HepG2 (cell line): ENCODE results near the gene SLC9A5. TPM values are rescaled to one million over a fixed set of nuclear protein-coding genes. Genes with fewer than 3 reads are reported as not detected.

Experiments used
- AHR ChIP-seq: IDR thresholded peaks from 2 replicates; pipeline ENCODE4 v1.6.1; 2018; ENCODE audit warnings: missing genetic modification reagents, missing compliant biosample characterization
- ERF ChIP-seq: IDR thresholded peaks from 2 replicates; pipeline ENCODE4 v1.6.1; 2018; ENCODE audit warnings: missing biosample characterization, missing genetic modification reagents
- LCORL ChIP-seq, 2 experiments: fragments of 450-650 bp in 1 of 2; sonication (generic) in 1 of 2; formaldehyde crosslinking in 1 of 2; IDR thresholded peaks; 2 replicates each; pipeline versions ENCODE4 v1.5.0 to v1.6.1; 2017 to 2020; ENCODE audit warnings: antibody characterized with exemption in 1 of 2, missing genetic modification reagents in 1 of 2
- NFATC3 ChIP-seq: sonication (generic); formaldehyde crosslinking; IDR thresholded peaks from 2 replicates; pipeline ENCODE4 v1.5.1; 2020; ENCODE audit warnings: mild to moderate bottlenecking, missing genetic modification reagents
- SMYD3 ChIP-seq: sonication (generic); formaldehyde crosslinking; IDR thresholded peaks from 2 replicates; pipeline ENCODE4 v1.8.1; 2023; ENCODE audit warnings: mild to moderate bottlenecking, missing genetic modification reagents
- ZFP1 ChIP-seq: IDR thresholded peaks from 2 replicates; pipeline ENCODE4 v1.6.1; 2016
- ZNF382 ChIP-seq: sonication (generic); formaldehyde crosslinking; IDR thresholded peaks from 2 replicates; pipeline ENCODE4 v1.5.0; 2020; ENCODE audit warnings: missing genetic modification reagents, mild to moderate bottlenecking, borderline replicate concordance
- ZNF432 ChIP-seq: sonication (generic); formaldehyde crosslinking; IDR thresholded peaks from 2 replicates; pipeline ENCODE4 v1.5.0; 2020; ENCODE audit warnings: missing genetic modification reagents, mild to moderate bottlenecking, borderline replicate concordance
- ZNF558 ChIP-seq: sonication (generic); formaldehyde crosslinking; IDR thresholded peaks from 2 replicates; pipeline ENCODE4 v1.9.0; 2022; ENCODE audit warnings: mild to moderate bottlenecking, missing genetic modification reagents, borderline replicate concordance
- ZNF644 ChIP-seq: IDR thresholded peaks from 2 replicates; pipeline ENCODE4 v1.6.1; 2016; ENCODE audit warnings: low read depth
- ZNF747 ChIP-seq: sonication (generic); formaldehyde crosslinking; IDR thresholded peaks from 2 replicates; pipeline ENCODE4 v1.8.1; 2023; ENCODE audit warnings: missing genetic modification reagents, mild to moderate bottlenecking, borderline replicate concordance
- ZNF773 ChIP-seq: sonication (generic); formaldehyde crosslinking; IDR thresholded peaks from 2 replicates; pipeline ENCODE4 v1.4.0; 2020; ENCODE audit warnings: missing genetic modification reagents, borderline replicate concordance
- ZSCAN29 ChIP-seq: sonication (generic); formaldehyde crosslinking; conservative IDR thresholded peaks from 2 replicates; pipeline ENCODE4 v1.4.0; 2020; ENCODE audit warnings: mild to moderate bottlenecking, missing genetic modification reagents
- polyA plus RNA-seq, 8 experiments: library from polyadenylated mRNA; depleted of rRNA in 3 of 8; stranded (reverse) in 7 of 8; unstranded in 1 of 8; fragments of >200 nt; fragmentation: Illumina TruSeq in 4 of 8; extraction: Trizol in 4 of 8; gene quantifications; 2 replicates each; pipeline versions ENCODE4 v1.2.1 to v1.2.3, GENCODE V29; 2011 to 2016; ENCODE audit warnings: low read depth in 4 of 8, missing spikeins in 1 of 8, mixed read lengths in 1 of 8; ENCODE audit not compliant: insufficient read depth in 1 of 8
- total RNA-seq, 5 experiments: library from RNA; depleted of rRNA; stranded (reverse); fragments of >200 nt; fragmentation: Illumina TruSeq; extraction: Trizol; gene quantifications; 2 replicates each; pipeline ENCODE4 v1.2.3, GENCODE V29; 2016; ENCODE audit warnings: low read depth in 1 of 5
- TF ChIP-seq, protein P1 (sequence below): conservative IDR thresholded peaks from 2 replicates; pipeline ENCODE4 v1.6.1; 2018; ENCODE audit warnings: missing genetic modification reagents
- TF ChIP-seq, protein P2 (sequence below): sonication (generic); formaldehyde crosslinking; IDR thresholded peaks from 2 replicates; pipeline ENCODE4 v1.4.0; 2020; ENCODE audit warnings: mild to moderate bottlenecking, low read depth, missing genetic modification reagents

Gene SLC9A5
- total and polyA plus RNA-seq, 2 of the 13 experiments (the other 11 are each of a cell fraction or from before 2014, with no cell fraction given) = 0.58 to 1.4 TPM

DNA sequence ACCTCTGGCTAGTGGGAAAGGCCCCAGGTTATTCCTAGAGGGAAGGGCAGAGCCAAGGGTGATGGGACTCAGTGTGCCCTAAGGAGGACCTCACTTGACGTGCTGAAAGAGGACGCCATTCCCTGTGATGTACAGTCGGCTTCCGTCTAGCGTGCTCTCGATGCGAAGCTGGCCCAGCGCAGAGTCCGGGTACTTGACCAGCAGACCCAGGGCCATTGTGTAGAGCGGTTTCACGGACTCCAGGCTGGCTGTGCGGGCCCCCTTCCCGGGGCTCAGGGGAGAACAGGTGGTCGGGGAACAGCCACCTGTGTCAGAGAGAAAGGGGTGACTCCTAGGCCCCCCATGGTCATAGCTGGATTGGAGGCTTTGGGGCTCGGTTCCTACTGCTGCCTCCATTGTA lies 50.5 kb downstream of the SLC9A5 start (continued):
- TF ChIP-seq, protein P1, sequence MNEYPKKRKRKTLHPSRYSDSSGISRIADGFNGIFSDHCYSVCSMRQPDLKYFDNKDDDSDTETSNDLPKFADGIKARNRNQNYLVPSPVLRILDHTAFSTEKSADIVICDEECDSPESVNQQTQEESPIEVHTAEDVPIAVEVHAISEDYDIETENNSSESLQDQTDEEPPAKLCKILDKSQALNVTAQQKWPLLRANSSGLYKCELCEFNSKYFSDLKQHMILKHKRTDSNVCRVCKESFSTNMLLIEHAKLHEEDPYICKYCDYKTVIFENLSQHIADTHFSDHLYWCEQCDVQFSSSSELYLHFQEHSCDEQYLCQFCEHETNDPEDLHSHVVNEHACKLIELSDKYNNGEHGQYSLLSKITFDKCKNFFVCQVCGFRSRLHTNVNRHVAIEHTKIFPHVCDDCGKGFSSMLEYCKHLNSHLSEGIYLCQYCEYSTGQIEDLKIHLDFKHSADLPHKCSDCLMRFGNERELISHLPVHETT (CRISPR knock-in tag) = no peak
- TF ChIP-seq, protein P2, sequence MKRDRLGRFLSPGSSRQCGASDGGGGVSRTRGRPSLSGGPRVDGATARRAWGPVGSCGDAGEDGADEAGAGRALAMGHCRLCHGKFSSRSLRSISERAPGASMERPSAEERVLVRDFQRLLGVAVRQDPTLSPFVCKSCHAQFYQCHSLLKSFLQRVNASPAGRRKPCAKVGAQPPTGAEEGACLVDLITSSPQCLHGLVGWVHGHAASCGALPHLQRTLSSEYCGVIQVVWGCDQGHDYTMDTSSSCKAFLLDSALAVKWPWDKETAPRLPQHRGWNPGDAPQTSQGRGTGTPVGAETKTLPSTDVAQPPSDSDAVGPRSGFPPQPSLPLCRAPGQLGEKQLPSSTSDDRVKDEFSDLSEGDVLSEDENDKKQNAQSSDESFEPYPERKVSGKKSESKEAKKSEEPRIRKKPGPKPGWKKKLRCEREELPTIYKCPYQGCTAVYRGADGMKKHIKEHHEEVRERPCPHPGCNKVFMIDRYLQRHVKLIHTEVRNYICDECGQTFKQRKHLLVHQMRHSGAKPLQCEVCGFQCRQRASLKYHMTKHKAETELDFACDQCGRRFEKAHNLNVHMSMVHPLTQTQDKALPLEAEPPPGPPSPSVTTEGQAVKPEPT (CRISPR knock-in tag) = no peak
- TF ChIP-seq ZFP1 (CRISPR knock-in tag) (no peak), ZNF558 (CRISPR knock-in tag) (no peak), LCORL (IDR thresholded peaks at IDR 0.05) (no peak), LCORL (CRISPR knock-in tag; IDR thresholded peaks at IDR 0.05) (no peak), ERF (no peak), ZNF747 (CRISPR knock-in tag) (no peak), NFATC3 (CRISPR knock-in tag) (no peak), ZNF773 (CRISPR knock-in tag) (no peak), AHR (CRISPR knock-in tag) (no peak), ZNF382 (CRISPR knock-in tag) (no peak), SMYD3 (no peak), ZNF432 (CRISPR knock-in tag) (no peak), ZSCAN29 (no peak), ZNF644 (CRISPR knock-in tag) (no peak)
